ENCODE results near the gene COPS6. TPM values are rescaled to one million over a fixed set of nuclear protein-coding genes. Genes with fewer than 3 reads are reported as not detected.

COPS6 gene
- total RNA-seq, 2 donors from 2014 or later, result 15.8 to 16.1 TPM

GRCh38 chr7:100141555-100141949 lies 52.8 kb downstream of the COPS6 start:
- intact Hi-C loops (cut with DNase I), result no loop called here
- WGBS, 2 donors, result 56 to 66% methylated on average over 3 of the region's 3 CpGs

More at GRCh38 chr7:100141555-100141949, 52.8 kb downstream of the COPS6 start:
- ATAC-seq, result no peak
- H3K4me3 ChIP-seq, result no peak overlapping the region
- no peak overlapping the region for H3K27ac ChIP-seq
- H3K4me1 ChIP-seq, result no peaks in the 10 kb centered on the region
- H3K27me3 ChIP-seq, result no peaks in the 10 kb centered on the region
- H3K36me3 ChIP-seq (replicated peaks in 1 of 2; ENCODE audit: insufficient read depth in 1 of 2, low read depth in 2 of 2), result no peaks in the 10 kb centered on the region
- no peak for TF ChIP-seq POLR2A (IDR thresholded peaks at IDR 0.05)
- TF ChIP-seq CTCF (IDR thresholded peaks at IDR 0.05), result no peak
- no peak for DNase-seq
- no peaks in the 10 kb centered on the region for H3K9me3 ChIP-seq

MicroRNAs within 50 kb of the gene (microRNA counts, 767-probe panel; counts per million panel counts)
- microRNA hsa-miR-106b-5p, result 736 to 4,918 counts per million in 2 donors
- microRNA hsa-miR-25-3p, result 5,832 to 9,359 counts per million in 2 donors
- microRNA hsa-miR-93-5p, result 5,169 to 7,901 counts per million in 2 donors

Small RNAs within 50 kb of the gene (microRNA-seq; reads per million reads assigned to microRNA genes)
- 697 to 886 reads per million in 2 donors for gene MIR106B (ENCODE audit: borderline number of aligned reads in 2 of 2, borderline replicate concordance in 2 of 2)
- gene MIR25 (ENCODE audit: borderline number of aligned reads in 2 of 2, borderline replicate concordance in 2 of 2), result 286 to 309 reads per million in 2 donors
- gene MIR93 (ENCODE audit: borderline number of aligned reads in 2 of 2, borderline replicate concordance in 2 of 2), result 1,277 to 1,314 reads per million in 2 donors

Small RNAs within 50 kb of the gene (small RNA-seq; reads per million reads assigned to genes)
- 35.0 reads per million, percentile 95 among the genes with 10 or more reads in this experiment for gene MIR106B
- gene MIR25, result 705 reads per million, percentile 98 among the genes with 10 or more reads in this experiment
- 22.1 reads per million, percentile 94 among the genes with 10 or more reads in this experiment for gene MIR93

Other genes starting within 250 kb of the COPS6 start
- gene OR2AE1, start 211.9 kb upstream of the COPS6 start, total RNA-seq, result 1 to 10 TPM in 1 of 2 donors, not detected in 1; 2.0 TPM
- gene TRIM4, start 169.4 kb upstream of the COPS6 start, total RNA-seq, result 10 to 100 TPM; 31.9 to 41.9 TPM
- gene GJC3, start 159.3 kb upstream of the COPS6 start, total RNA-seq, result not detected
- gene AZGP1, start 112.9 kb upstream of the COPS6 start, total RNA-seq, result 100 to 1,000 TPM; 133 to 271 TPM
- gene ZKSCAN1, start 73.4 kb upstream of the COPS6 start, total RNA-seq, result 10 to 100 TPM; 31.6 to 40.2 TPM
- gene ZSCAN21, start 39.2 kb upstream of the COPS6 start, total RNA-seq, result 10 to 100 TPM; 14.5 to 20.2 TPM
- 10 to 100 TPM; 16.9 to 46.5 TPM for gene ZNF3, start 7.2 kb upstream of the COPS6 start, total RNA-seq
- gene MCM7, start 12.4 kb downstream of the COPS6 start, total RNA-seq, result 10 to 100 TPM; 32.6 to 34.5 TPM
- gene AP4M1, start 12.7 kb downstream of the COPS6 start, total RNA-seq, result 10 to 100 TPM in 1 of 2 donors, 1 to 10 TPM in 1; 6.0 to 11.2 TPM
- 10 to 100 TPM; 30.4 to 51.7 TPM for gene TAF6, start 30.4 kb downstream of the COPS6 start, total RNA-seq
- gene CNPY4, start 30.7 kb downstream of the COPS6 start, total RNA-seq, result 1 to 10 TPM in 1 of 2 donors, under 1 TPM in 1; 0.99 to 2.3 TPM
- gene MBLAC1, start 38.0 kb downstream of the COPS6 start, total RNA-seq, result 1 to 10 TPM; 2.1 to 5.3 TPM
- 100 to 1,000 TPM in 1 of 2 donors, 10 to 100 TPM in 1; 86.1 to 119 TPM for gene LAMTOR4, start 59.9 kb downstream of the COPS6 start, total RNA-seq
- 10 to 100 TPM in 1 of 2 donors, 1 to 10 TPM in 1; 7.3 to 27.7 TPM for gene TRAPPC14, start 69.8 kb downstream of the COPS6 start, total RNA-seq
- gene GAL3ST4, start 79.6 kb downstream of the COPS6 start, total RNA-seq, result under 1 TPM in 1 of 2 donors, not detected in 1; 0.26 TPM
- gene GPC2, start 88.4 kb downstream of the COPS6 start, total RNA-seq, result 1 to 10 TPM in 1 of 2 donors, under 1 TPM in 1; 0.99 to 1.6 TPM
- gene STAG3, start 88.9 kb downstream of the COPS6 start, total RNA-seq, result not detected
- gene PVRIG, start 131.0 kb downstream of the COPS6 start, total RNA-seq, result 1 to 10 TPM in 1 of 2 donors, under 1 TPM in 1; 0.78 to 4.0 TPM
- not detected for gene SPDYE3, start 218.7 kb downstream of the COPS6 start, total RNA-seq